Measurements from ENCODE around the gene NSRP1. TPM values are rescaled to one million over a fixed set of nuclear protein-coding genes. Genes with fewer than 3 reads are reported as not detected.

NSRP1 gene
- total and polyA plus RNA-seq, 7 donors, result 18.0 to 47.6 (median 30.4) TPM

GRCh38 chr17:30221346-30221745, 104.7 kb downstream of the NSRP1 start:
- DNase-seq, result no peak
- no peak for TF ChIP-seq POLR2A (IDR thresholded peaks at IDR 0.05)
- no peak for TF ChIP-seq EP300 (IDR thresholded peaks at IDR 0.05)
- TF ChIP-seq CTCF (IDR thresholded peaks at IDR 0.05), result no peak
- TF ChIP-seq POLR2AphosphoS5 (IDR thresholded peaks at IDR 0.05), result no peak
- no peaks in the 10 kb centered on the region for H3K4me1 ChIP-seq
- H3K9me3 ChIP-seq, result no peaks in the 10 kb centered on the region
- intact Hi-C loops (cut with DNase I), result no loop called here
- H3K4me3 ChIP-seq, result no peak overlapping the region
- H3K27ac ChIP-seq, result no peak overlapping the region
- WGBS, 2 donors, result 91 to 93% methylated on average over 10 of the region's 10 CpGs
- no peaks in the 10 kb centered on the region for H3K27me3 ChIP-seq
- H3K36me3 ChIP-seq, result no peaks in the 10 kb centered on the region

GRCh38 chr17:30222251-30222650, 105.6 kb downstream of the NSRP1 start:
- TF ChIP-seq POLR2AphosphoS5 (IDR thresholded peaks at IDR 0.05) (no peak), EP300 (IDR thresholded peaks at IDR 0.05) (no peak), POLR2A (IDR thresholded peaks at IDR 0.05) (no peak), CTCF (IDR thresholded peaks at IDR 0.05) (no peak)
- no peak for DNase-seq
- Histone ChIP-seq H3K9me3 (no peaks in the 10 kb centered on the region), H3K27me3 (no peaks in the 10 kb centered on the region), H3K4me1 (no peaks in the 10 kb centered on the region), H3K27ac (no peak overlapping the region), H3K36me3 (no peaks in the 10 kb centered on the region), H3K4me3 (no peak overlapping the region)
- WGBS, 2 donors, result 76 to 86% methylated on average over 4 of the region's 4 CpGs
- intact Hi-C loops (cut with DNase I), result no loop called here

- no peak for DNase-seq
- H3K27me3 ChIP-seq, result no peaks in the 10 kb centered on the region
- intact Hi-C loops (cut with DNase I), result no loop called here
- H3K4me1 ChIP-seq, result no peaks in the 10 kb centered on the region
- no peak overlapping the region for H3K27ac ChIP-seq
- H3K9me3 ChIP-seq, result no peaks in the 10 kb centered on the region
- no peaks in the 10 kb centered on the region for H3K36me3 ChIP-seq
- WGBS, 2 donors, result 55 to 80% methylated on average over 13 of the region's 13 CpGs
- TF ChIP-seq POLR2A (IDR thresholded peaks at IDR 0.05), result no peak
- TF ChIP-seq CTCF (IDR thresholded peaks at IDR 0.05), result no peak
- no peak for TF ChIP-seq POLR2AphosphoS5 (IDR thresholded peaks at IDR 0.05)
- H3K4me3 ChIP-seq, result no peak overlapping the region
These were observed 106.1 kb downstream of the NSRP1 start for GRCh38 chr17:30222721-30223175.

- no peak overlapping the region for H3K4me3 ChIP-seq
- H3K36me3 ChIP-seq, result no peaks in the 10 kb centered on the region
- H3K27me3 ChIP-seq, result peaks cover 0 to 13% (median 0%) of the 10 kb centered on the region in 3 donors
- WGBS, 2 donors, result 81 to 86% methylated on average over 8 of the region's 8 CpGs
- no peaks in the 10 kb centered on the region for H3K9me3 ChIP-seq
- no peaks in the 10 kb centered on the region for H3K4me1 ChIP-seq
- no peak for DNase-seq
- intact Hi-C loops (cut with DNase I), result no loop called here
- H3K27ac ChIP-seq, result no peak overlapping the region
- TF ChIP-seq CTCF (IDR thresholded peaks at IDR 0.05), result no peak
- no peak for TF ChIP-seq POLR2AphosphoS5 (IDR thresholded peaks at IDR 0.05)
- no peak for TF ChIP-seq EP300 (IDR thresholded peaks at IDR 0.05)
- TF ChIP-seq POLR2A (IDR thresholded peaks at IDR 0.05), result no peak
These were observed 107.9 kb downstream of the NSRP1 start for GRCh38 chr17:30224419-30224960.

- TF ChIP-seq CTCF (IDR thresholded peaks at IDR 0.05) (no peak), POLR2AphosphoS5 (IDR thresholded peaks at IDR 0.05) (no peak), POLR2A (IDR thresholded peaks at IDR 0.05) (no peak), EP300 (IDR thresholded peaks at IDR 0.05) (no peak)
- WGBS, 2 donors, result 85 to 89% methylated on average over 3 of the region's 3 CpGs
- no peak for DNase-seq
- Histone ChIP-seq H3K9me3 (no peaks in the 10 kb centered on the region), H3K36me3 (no peaks in the 10 kb centered on the region), H3K27ac (no peak overlapping the region), H3K27me3 (peaks cover 0 to 16% (median 0%) of the 10 kb centered on the region in 3 donors), H3K4me1 (no peaks in the 10 kb centered on the region), H3K4me3 (no peak overlapping the region)
- intact Hi-C loops (cut with DNase I), result no loop called here
These were observed 108.5 kb downstream of the NSRP1 start for GRCh38 chr17:30225112-30225511.
